HG03045 (cell line): ENCODE results near the gene IGFBP6.

Source experiments
- ATAC-seq: cut with Tn5 transposase; IDR thresholded peaks from one replicate; pipeline ENCODE4 v1.9.1; 2021; ENCODE audit warnings: mild to moderate bottlenecking, moderate library complexity; ENCODE audit not compliant: unreplicated experiment

Gene IGFBP6

GRCh38 chr12:53115891-53116648 lies 18.6 kb downstream of the IGFBP6 start:
- ATAC-seq, result no peak

GRCh38 chr12:53118751-53119300 lies 21.4 kb downstream of the IGFBP6 start:
- ATAC-seq, result no peak

GRCh38 chr12:53120685-53121525 lies 23.4 kb downstream of the IGFBP6 start:
- ATAC-seq, result no peak

- no peak for ATAC-seq
These were observed 25.5 kb downstream of the IGFBP6 start for GRCh38 chr12:53122961-53123468.

- no peak for ATAC-seq
These were observed 26.3 kb downstream of the IGFBP6 start for GRCh38 chr12:53123578-53124351.

GRCh38 chr12:53124352-53124723 lies 26.9 kb downstream of the IGFBP6 start:
- no peak for ATAC-seq

GRCh38 chr12:53127169-53127568 lies 29.7 kb downstream of the IGFBP6 start:
- ATAC-seq, result no peak

- no peak for ATAC-seq
These were observed 31.5 kb downstream of the IGFBP6 start for GRCh38 chr12:53128780-53129569.

GRCh38 chr12:53131844-53132243 lies 34.4 kb downstream of the IGFBP6 start:
- no peak for ATAC-seq

GRCh38 chr12:53133722-53134121 lies 36.3 kb downstream of the IGFBP6 start:
- ATAC-seq, result no peak

GRCh38 chr12:53143355-53143754 lies 45.9 kb downstream of the IGFBP6 start:
- ATAC-seq, result no peak

- ATAC-seq, result no peak
These were observed 48.2 kb downstream of the IGFBP6 start for GRCh38 chr12:53145383-53146260.

GRCh38 chr12:53147181-53147580 lies 49.7 kb downstream of the IGFBP6 start:
- no peak for ATAC-seq

- ATAC-seq, result no peak
These were observed 50.2 kb downstream of the IGFBP6 start for GRCh38 chr12:53147653-53148052.

GRCh38 chr12:53151039-53151438 lies 53.6 kb downstream of the IGFBP6 start:
- ATAC-seq, result no peak
